C4-2B (cell line): ENCODE results near the gene PSAPL1.

ENCODE experiments used
- H3K27ac ChIP-seq: fragments of 450-650 bp; 2 replicates; pipeline ENCODE4 v1.5.1; 2017
- CTCF ChIP-seq: fragments of 450-650 bp; conservative IDR thresholded peaks from 2 replicates; pipeline ENCODE4 v1.5.1; 2017; ENCODE audit warnings: mild to moderate bottlenecking
- ZFX ChIP-seq: fragments of 450-650 bp; IDR thresholded peaks from 2 replicates; pipeline ENCODE4 v1.6.1; 2017

PSAPL1 gene

DNA sequence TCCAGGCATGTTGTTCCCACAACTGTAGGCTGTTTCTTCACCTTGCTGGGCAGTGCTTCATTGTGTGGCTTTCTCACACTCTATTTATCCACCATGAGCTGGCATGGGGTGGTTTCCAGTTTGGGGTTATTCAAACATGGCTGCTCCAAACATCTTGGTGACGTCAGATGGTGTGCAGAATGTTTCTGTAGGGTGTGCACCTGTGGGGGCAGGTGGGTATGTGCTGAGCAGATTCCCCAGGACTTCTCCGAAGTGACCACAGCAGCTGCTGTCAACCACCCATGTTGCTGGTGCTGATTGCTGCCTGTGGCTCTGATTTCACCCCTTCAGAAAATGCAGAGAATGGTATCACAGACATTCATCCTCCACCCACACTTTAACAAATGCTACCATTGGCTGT lies 5.0 kb upstream of the PSAPL1 start:
- TF ChIP-seq CTCF (no peak), ZFX (no peak)
- no peak overlapping the region for H3K27ac ChIP-seq

GRCh38 chr4:7436256-7436655 lies 1.5 kb upstream of the PSAPL1 start:
- no peak overlapping the region for H3K27ac ChIP-seq
- no peak for TF ChIP-seq ZFX
- no peak for TF ChIP-seq CTCF

DNA sequence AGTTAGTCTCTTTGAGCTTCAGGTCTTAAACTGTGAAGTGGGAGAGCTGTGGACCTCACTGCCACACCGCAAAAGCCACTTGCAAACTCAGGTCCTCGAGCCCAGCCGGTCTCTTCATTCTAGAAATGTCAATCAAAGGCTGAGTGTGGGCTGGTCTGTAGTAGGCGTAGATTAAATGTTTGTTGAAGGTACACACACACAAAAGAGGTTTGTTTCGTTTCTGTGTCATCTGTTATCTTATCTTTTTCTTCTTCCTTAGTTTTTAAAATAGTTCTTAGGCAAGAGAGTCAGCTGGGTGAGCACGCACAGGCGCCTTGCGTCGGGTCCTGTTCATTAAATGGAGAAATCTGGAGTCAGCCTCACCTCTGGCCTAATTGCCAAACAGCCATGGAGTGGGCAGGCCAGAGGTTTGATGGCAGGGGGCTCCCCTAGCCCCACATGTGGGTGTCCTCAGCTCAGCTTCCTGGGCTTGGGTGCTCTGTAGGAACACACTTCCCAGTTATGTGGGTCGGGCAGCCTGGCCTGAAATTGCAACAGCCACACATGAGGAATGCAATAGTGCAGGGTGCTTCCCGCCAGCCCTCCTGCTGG lies 836 bp upstream of the PSAPL1 start:
- H3K27ac ChIP-seq = no peak overlapping the region
- TF ChIP-seq ZFX (no peak), CTCF (no peak)

GRCh38 chr4:7434141-7434765 lies 477 bp downstream of the PSAPL1 start:
- no peak overlapping the region for H3K27ac ChIP-seq
- no peak for TF ChIP-seq CTCF
- no peak for TF ChIP-seq ZFX

- no peak for TF ChIP-seq CTCF
- no peak for TF ChIP-seq ZFX
Observed at GRCh38 chr4:7433376-7434140, 1.2 kb downstream of the PSAPL1 start.

DNA sequence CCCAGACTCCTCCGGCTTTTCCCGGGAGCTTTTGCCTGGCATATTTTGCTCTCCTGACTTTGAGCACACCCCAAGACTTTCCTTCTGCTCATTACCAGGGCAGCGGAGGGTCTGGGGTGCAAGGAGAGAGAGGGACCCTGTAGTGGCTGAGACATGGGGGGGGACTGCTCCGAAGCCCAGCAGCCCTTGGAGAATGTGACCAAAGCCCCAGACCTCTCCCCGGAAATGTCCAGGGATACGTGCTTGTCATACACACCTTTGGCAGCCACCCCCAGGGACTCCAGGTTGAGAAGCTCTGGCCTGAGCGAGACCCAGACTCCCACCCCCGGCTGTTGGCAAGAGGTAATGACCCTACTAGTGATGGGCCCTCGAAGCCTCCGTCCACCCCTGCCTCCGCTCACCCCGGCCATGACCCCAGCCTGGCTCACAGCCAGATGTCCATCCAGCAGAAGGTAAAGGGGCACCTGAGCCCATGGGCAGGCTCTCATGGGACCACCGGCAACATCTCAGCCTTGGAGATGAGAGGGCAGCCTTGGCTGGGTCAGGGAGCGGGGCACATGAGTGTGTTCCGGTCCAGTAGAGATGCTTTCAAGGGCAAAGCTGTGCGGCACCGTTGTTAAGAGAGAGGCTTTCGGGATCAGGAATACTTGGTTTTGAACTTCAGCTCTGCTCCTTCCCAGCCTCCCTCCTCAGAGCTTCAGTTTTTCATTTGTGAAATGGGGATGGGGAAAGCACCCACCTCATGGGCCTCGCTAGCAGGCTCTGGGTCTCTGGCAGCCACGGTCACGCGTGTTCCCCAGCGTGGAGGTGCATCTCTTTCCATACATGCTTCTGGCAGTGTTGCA lies 2.0 kb downstream of the PSAPL1 start:
- TF ChIP-seq ZFX = no peak
- no peak for TF ChIP-seq CTCF
- H3K27ac ChIP-seq = no peak overlapping the region

More at GRCh38 chr4:7433376-7434140, 1.2 kb downstream of the PSAPL1 start:
- H3K27ac ChIP-seq = no peak overlapping the region
